Right cardiac atrium (tissue), 5 donors: ENCODE measurements around the gene TMEM128. TPM values are rescaled to one million over a fixed set of nuclear protein-coding genes. Genes with fewer than 3 reads are reported as not detected.
"Not testable (repeated sequence)": the region's sequence is repeated elsewhere in the genome, so short reads cannot be mapped to it uniquely, and the experiment has no call there.

ENCODE experiments used
- ATAC-seq, 2 donors: fragments of 200-7000 bp; cut with Tn5 transposase; one replicate each; pipeline versions ENCODE4 v1.8.0 to v1.9.1; 2020; ENCODE audit warnings: moderate library complexity in 2 of 2, mild to moderate bottlenecking in 1 of 2
- DNase-seq, 3 donors: peaks; one replicate each; pipeline ENCODE4 v3.0.0-alpha.2; 2020
- H3K27ac ChIP-seq: one replicate; pipeline ENCODE4 v1.5.1; 2013; ENCODE audit warnings: mild to moderate bottlenecking, low read length, control low read depth, moderate library complexity
- H3K27me3 ChIP-seq: one replicate; pipeline ENCODE4 v1.6.1; 2013; ENCODE audit not compliant: control insufficient read depth, insufficient read depth
- H3K4me1 ChIP-seq: one replicate; pipeline ENCODE4 v1.6.1; 2013; ENCODE audit warnings: low read length; ENCODE audit not compliant: control insufficient read depth, insufficient read depth
- H3K4me3 ChIP-seq: one replicate; pipeline ENCODE4 v1.5.1; 2013; ENCODE audit warnings: low read length, control low read depth
- H3K9me3 ChIP-seq: one replicate; pipeline ENCODE4 v1.6.1; 2013; ENCODE audit warnings: low read length; ENCODE audit not compliant: control insufficient read depth
- WGBS: extraction: QIAGEN DNeasy Blood & Tissue Kit; methylation state at CpG from one replicate; pipeline ENCODE4 v1.1.7; 2013; 5-methylcytosine and 5-hydroxymethylcytosine counted together
- intact Hi-C, 4 donors: fragments of 100-400 bp; cut with DNase I; formaldehyde crosslinking; loops; one replicate each; pipeline versions ENCODE4 v1.11.0 to v1.14.0; 2022 to 2023
- polyA plus RNA-seq: library from polyadenylated mRNA; stranded (reverse); fragments of 200-250 nt; gene quantifications from one replicate; pipeline ENCODE4 v1.2.3, GENCODE V29; 2013
- total RNA-seq, 4 donors: library from RNA; stranded (reverse); fragmentation: NEBNext Ultra II Directional; extraction: Animal tissue kit (Norgen Biotek cat#: 25700); gene quantifications; one replicate each; pipeline ENCODE4 v1.2.1, GENCODE V29; 2021
- donor health status: healthy with polysubstance abuse.
- donor health status: DM: no; HTN: yes; CAD: no.
- donor health status: DM: no; HTN: no; CAD: no.
- donor health status: DM: no; HTN: yes; CAD: no; lungs with severe emphysema.
- donor health status: DM: yes; HTN: yes; CAD: no.

TMEM128 gene
- total and polyA plus RNA-seq, 5 donors = 12.7 to 20.7 (median 16.1) TPM

GRCh38 chr4:4256799-4257198 lies 8.8 kb upstream of the TMEM128 start:
- H3K27me3 ChIP-seq = no peaks in the 10 kb centered on the region
- intact Hi-C loops = loop anchor here in 1 of 4 donors (5.0 kb wide), 1 partner anchor 81 kb away; no protein-coding TSS in a partner anchor
- no peak overlapping the region for H3K27ac ChIP-seq
- H3K4me1 ChIP-seq = no peaks in the 10 kb centered on the region
- WGBS = 63% methylated on average over 10 of the region's 10 CpGs
- H3K4me3 ChIP-seq = no peak overlapping the region
- peak in 1 of 3 donors; percentile 25 for DNase-seq
- H3K9me3 ChIP-seq = no peaks in the 10 kb centered on the region
- peak in 1 of 2 donors; percentile 88 for ATAC-seq

GRCh38 chr4:4254666-4255065 lies 6.6 kb upstream of the TMEM128 start:
- WGBS = 79% methylated on average over 6 of the region's 6 CpGs
- no peak for DNase-seq
- Histone ChIP-seq H3K4me1 (no peaks in the 10 kb centered on the region), H3K27me3 (no peaks in the 10 kb centered on the region), H3K27ac (no peak overlapping the region), H3K9me3 (no peaks in the 10 kb centered on the region), H3K4me3 (no peak overlapping the region)
- ATAC-seq = no peak
- intact Hi-C loops = loop anchor here (5.0 kb wide), 2 partner anchors 78 to 83 kb away; no protein-coding TSS in a partner anchor

- DNase-seq (no peak), ATAC-seq (no peak)
- intact Hi-C loops = loop anchor here in 3 of 4 donors (5.0 kb wide), 2 partner anchors 78 to 83 kb away; no protein-coding TSS in a partner anchor
- H3K4me1 ChIP-seq = no peaks in the 10 kb centered on the region
- H3K27ac ChIP-seq = no peak overlapping the region
- no peaks in the 10 kb centered on the region for H3K9me3 ChIP-seq
- WGBS = 82% methylated on average over 11 of the region's 11 CpGs
- H3K4me3 ChIP-seq = no peak overlapping the region
- H3K27me3 ChIP-seq = no peaks in the 10 kb centered on the region
Measured at GRCh38 chr4:4254199-4254598, 6.2 kb upstream of the TMEM128 start.

GRCh38 chr4:4249866-4250265 lies 1.8 kb upstream of the TMEM128 start:
- H3K4me1 ChIP-seq = no peaks in the 10 kb centered on the region
- no peaks in the 10 kb centered on the region for H3K9me3 ChIP-seq
- intact Hi-C loops = loop anchor here in 3 of 4 donors (5.0 kb wide), 2 partner anchors 82 to 87 kb away; no protein-coding TSS in a partner anchor
- H3K27me3 ChIP-seq = no peaks in the 10 kb centered on the region
- DNase-seq (no peak), ATAC-seq (no peak)
- H3K27ac ChIP-seq = no peak overlapping the region
- whole genome bisulfite sequencing = 82% methylated on average over 8 of the region's 8 CpGs
- no peak overlapping the region for H3K4me3 ChIP-seq

- H3K27ac ChIP-seq, H3K4me3 ChIP-seq, H3K4me1 ChIP-seq, ATAC-seq, H3K27me3 ChIP-seq, H3K9me3 ChIP-seq, intact Hi-C loops: not testable (repeated sequence)
- peak in 1 of 3 donors; percentile 59 for DNase-seq
- WGBS = 94% methylated on average over 15 of the region's 15 CpGs
Measured at GRCh38 chr4:4249342-4249741, 1.3 kb upstream of the TMEM128 start.

- Histone ChIP-seq H3K27ac (peak overlapping the region; percentile 97), H3K9me3 (no peaks in the 10 kb centered on the region), H3K4me3 (peak overlapping the region; percentile 95), H3K4me1 (no peaks in the 10 kb centered on the region), H3K27me3 (no peaks in the 10 kb centered on the region)
- WGBS = 20% methylated on average over 10 of the region's 10 CpGs
- intact Hi-C loops = no loop called here
- DNase-seq (no peak), ATAC-seq (no peak)
Measured at GRCh38 chr4:4248885-4249203, 821 bp upstream of the TMEM128 start.

- intact Hi-C loops = no loop called here
- H3K4me1 ChIP-seq = no peaks in the 10 kb centered on the region
- no peak for DNase-seq
- no peaks in the 10 kb centered on the region for H3K27me3 ChIP-seq
- no peaks in the 10 kb centered on the region for H3K9me3 ChIP-seq
- peak overlapping the region; percentile 95 for H3K4me3 ChIP-seq
- under 1% methylated on average over 12 of the region's 12 CpGs for WGBS
- no peak for ATAC-seq
- H3K27ac ChIP-seq = peak overlapping the region; percentile 97
Measured at GRCh38 chr4:4247696-4248028, 361 bp downstream of the TMEM128 start.

GRCh38 chr4:4245172-4245571 lies 2.9 kb downstream of the TMEM128 start:
- 89% methylated on average over 1 of the region's 1 CpG for WGBS
- intact Hi-C loops = no loop called here
- no peaks in the 10 kb centered on the region for H3K9me3 ChIP-seq

GRCh38 chr4:4239551-4239950 lies 8.5 kb downstream of the TMEM128 start:
- H3K4me3 ChIP-seq, intact Hi-C loops, H3K27me3 ChIP-seq, DNase-seq, ATAC-seq, H3K4me1 ChIP-seq, H3K9me3 ChIP-seq, H3K27ac ChIP-seq: not testable (repeated sequence)
- 87% methylated on average over 3 of the region's 3 CpGs for WGBS

More at GRCh38 chr4:4245172-4245571, 2.9 kb downstream of the TMEM128 start:
- H3K27me3 ChIP-seq = no peaks in the 10 kb centered on the region
- ATAC-seq (no peak), DNase-seq (no peak)
- H3K4me3 ChIP-seq = no peak overlapping the region
- no peaks in the 10 kb centered on the region for H3K4me1 ChIP-seq
- no peak overlapping the region for H3K27ac ChIP-seq

- intact Hi-C loops = no loop called here
Measured at GRCh38 chr4:4233610-4234009, 14.4 kb downstream of the TMEM128 start.

GRCh38 chr4:4228356-4228668 lies 19.7 kb downstream of the TMEM128 start:
- H3K27ac ChIP-seq = no peak overlapping the region
- H3K4me3 ChIP-seq = no peak overlapping the region
- ATAC-seq = no peak
- H3K27me3 ChIP-seq = no peaks in the 10 kb centered on the region
- intact Hi-C loops = no loop called here
- WGBS = 75% methylated on average over 1 of the region's 1 CpG
- no peak for DNase-seq
- H3K9me3 ChIP-seq = no peaks in the 10 kb centered on the region
- no peaks in the 10 kb centered on the region for H3K4me1 ChIP-seq

More at GRCh38 chr4:4233610-4234009, 14.4 kb downstream of the TMEM128 start:
- Histone ChIP-seq H3K27ac (no peak overlapping the region), H3K4me1 (no peaks in the 10 kb centered on the region), H3K9me3 (no peaks in the 10 kb centered on the region), H3K4me3 (no peak overlapping the region), H3K27me3 (no peaks in the 10 kb centered on the region)
- DNase-seq = no peak
- 98% methylated on average over 2 of the region's 2 CpGs for WGBS
- no peak for ATAC-seq
